RPMI7951 (cell line): Measurements from ENCODE around the gene AADACL2. TPM values are rescaled to one million over a fixed set of nuclear protein-coding genes. Genes with fewer than 3 reads are reported as not detected.
A peak's percentile ranks its signal among the peaks of the same experiment; 100 is the strongest.
"Not testable (repeated sequence)": the region's sequence is repeated elsewhere in the genome, so short reads cannot be mapped to it uniquely, and the experiment has no call there.

Experiments
- DNase-seq: peaks from one replicate; pipeline ENCODE4 v3.0.0-alpha.2; 2012; ENCODE audit warnings: low read depth
- total RNA-seq: library from RNA; depleted of rRNA; stranded (reverse); fragments of >200 nt; shearing (Covaris generic); gene quantifications from 2 replicates; pipeline ENCODE4 v1.2.3, GENCODE V29; 2014; rRNA removed

The AADACL2 gene, protein sequence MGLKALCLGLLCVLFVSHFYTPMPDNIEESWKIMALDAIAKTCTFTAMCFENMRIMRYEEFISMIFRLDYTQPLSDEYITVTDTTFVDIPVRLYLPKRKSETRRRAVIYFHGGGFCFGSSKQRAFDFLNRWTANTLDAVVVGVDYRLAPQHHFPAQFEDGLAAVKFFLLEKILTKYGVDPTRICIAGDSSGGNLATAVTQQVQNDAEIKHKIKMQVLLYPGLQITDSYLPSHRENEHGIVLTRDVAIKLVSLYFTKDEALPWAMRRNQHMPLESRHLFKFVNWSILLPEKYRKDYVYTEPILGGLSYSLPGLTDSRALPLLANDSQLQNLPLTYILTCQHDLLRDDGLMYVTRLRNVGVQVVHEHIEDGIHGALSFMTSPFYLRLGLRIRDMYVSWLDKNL
- total RNA-seq: not detected in 2 replicates

- no peak for DNase-seq
These were observed at the start of gene AADACL2 for GRCh38 chr3:151733613-151734012. AADACL2 (plus strand) TSS chr3:151733927; CDS start chr3:151734036, 109 bp downstream.

- DNase-seq: no peak
These were observed 49.6 kb upstream of the AADACL2 start for GRCh38 chr3:151684094-151684493.

DNA sequence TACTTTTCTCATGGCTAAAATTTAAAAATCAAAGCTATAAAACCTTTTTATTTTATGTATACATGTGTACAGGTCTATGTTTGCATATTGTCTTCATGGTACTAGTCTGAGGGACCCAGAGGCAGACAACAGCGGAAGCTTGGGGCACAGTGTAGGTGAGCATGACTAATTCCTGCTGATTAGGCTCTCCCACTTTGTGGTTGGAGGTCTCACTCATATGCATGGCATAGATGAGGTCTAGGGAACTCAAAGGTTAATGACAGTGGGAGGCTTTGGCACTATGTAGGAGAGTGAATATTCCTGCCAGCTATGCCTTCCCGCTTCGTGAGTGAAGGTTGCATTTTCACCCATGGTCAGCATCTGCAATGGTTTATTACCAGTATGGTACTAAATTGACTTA lies 47.5 kb upstream of the AADACL2 start:
- DNase-seq: peak; percentile 33

- no peak for DNase-seq
These were observed 46.7 kb upstream of the AADACL2 start for GRCh38 chr3:151687076-151687475.

- DNase-seq: no peak
These were observed 45.2 kb upstream of the AADACL2 start for GRCh38 chr3:151688571-151688970.

DNA sequence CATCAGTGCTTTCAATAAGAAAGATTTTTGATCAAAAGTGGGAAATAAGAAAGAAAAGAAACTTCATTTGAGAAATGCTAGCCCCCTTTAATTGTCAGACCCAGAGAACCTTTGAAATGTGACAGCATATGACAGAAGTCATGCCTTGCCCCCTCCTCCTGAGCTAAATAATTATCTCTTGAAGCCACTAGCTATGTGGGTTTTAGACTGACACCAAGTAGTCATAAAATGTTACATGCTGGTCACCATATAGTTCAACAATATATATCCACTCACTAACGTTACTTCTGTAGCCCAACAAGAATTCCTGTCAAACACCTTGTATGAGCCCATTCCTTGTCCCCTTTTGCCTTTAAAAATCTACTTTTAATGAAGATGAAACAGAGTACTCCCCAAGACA lies 43.1 kb upstream of the AADACL2 start:
- DNase-seq: no peak

GRCh38 chr3:151697496-151697895 lies 36.2 kb upstream of the AADACL2 start:
- no peak for DNase-seq

GRCh38 chr3:151707216-151707615 lies 26.5 kb upstream of the AADACL2 start:
- DNase-seq: no peak

- DNase-seq: no peak
These were observed 24.9 kb upstream of the AADACL2 start for GRCh38 chr3:151708868-151709267.

DNA sequence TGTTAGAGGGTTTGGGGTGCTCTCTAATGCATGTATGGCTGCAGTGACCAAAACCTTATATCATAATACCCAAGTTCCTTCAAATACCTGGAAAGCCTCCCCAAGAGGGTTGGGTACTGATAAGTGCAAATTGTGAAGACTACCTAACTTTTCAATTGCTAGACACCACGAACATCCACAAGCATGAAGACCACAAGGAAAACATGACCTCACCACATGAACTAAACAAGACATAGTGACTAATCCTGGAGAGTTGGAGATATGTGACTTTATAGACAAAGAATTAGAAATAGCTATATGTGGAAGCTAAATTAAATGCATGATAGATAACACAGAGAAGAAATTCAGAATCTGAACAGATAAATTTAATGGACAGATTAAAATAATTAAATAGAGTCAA lies 23.9 kb upstream of the AADACL2 start:
- DNase-seq: no peak

GRCh38 chr3:151721294-151721693 lies 12.4 kb upstream of the AADACL2 start:
- DNase-seq: no peak

GRCh38 chr3:151722856-151723255 lies 10.9 kb upstream of the AADACL2 start:
- DNase-seq: no peak

DNA sequence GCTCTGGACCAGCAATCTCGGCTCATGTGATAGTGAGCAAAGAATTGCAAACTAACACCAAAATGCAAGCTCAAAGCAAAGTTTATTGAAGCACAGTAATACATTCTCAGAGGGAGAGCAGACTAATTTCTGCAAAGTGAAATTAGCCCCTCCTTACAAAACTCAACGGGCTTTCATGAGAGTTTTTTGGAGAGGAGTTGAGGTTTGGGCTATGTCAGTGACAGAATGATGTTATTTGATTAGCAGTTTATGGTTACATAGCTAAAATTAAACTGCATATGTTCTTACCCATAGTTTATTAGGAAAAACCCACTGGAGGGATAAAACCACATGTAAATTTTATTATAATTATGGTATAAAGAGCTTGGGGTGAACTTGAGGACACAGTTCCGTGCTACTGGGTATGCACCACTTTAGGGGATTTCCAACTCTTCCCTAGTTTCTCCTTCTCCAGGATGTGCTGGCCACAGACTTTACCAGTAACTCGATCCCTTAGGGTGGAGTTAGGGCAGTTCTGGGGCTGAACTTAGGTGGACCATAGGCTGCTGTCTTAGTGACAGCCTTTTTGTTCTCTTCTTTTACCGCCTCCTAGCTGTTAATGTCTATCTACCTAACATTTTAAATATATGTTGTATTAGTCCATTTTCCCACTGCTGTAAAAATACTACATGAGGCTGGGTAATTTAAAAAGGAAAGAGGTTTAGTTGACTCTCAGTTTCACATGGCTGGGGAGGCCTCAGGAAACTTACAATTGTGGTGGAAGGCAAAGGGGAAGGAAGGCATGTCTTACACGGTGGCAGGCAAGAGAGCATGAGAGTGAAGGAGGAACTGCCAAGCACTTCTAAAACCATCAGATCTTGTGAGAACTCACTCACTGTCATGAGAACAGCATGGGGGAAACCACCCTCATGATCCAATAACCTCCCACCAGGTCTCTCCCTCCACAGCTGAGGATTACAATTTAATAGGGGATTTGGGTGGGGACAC lies 8.9 kb upstream of the AADACL2 start:
- peak; percentile 86 for DNase-seq

GRCh38 chr3:151726016-151726415 lies 7.7 kb upstream of the AADACL2 start:
- peak; percentile 54 for DNase-seq

DNA sequence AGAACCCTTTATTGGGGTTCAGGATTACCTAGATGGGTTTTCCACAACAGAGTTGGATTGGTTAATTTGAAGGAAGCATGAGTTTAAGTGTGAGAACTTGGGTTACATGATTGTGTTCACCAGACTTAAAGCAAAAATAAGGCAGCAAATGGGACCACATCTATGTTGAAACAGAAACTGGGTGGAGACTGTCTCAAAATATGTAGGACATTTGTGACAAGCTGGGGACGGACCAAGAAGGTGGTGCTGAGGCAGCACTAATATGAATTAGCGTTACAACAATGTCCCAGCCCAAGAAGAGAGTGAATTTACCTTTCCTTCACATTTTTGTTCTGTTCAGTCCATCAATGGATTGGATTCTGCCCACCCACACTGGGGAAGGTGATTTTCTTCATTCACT lies 866 bp upstream of the AADACL2 start:
- DNase-seq: no peak

DNA sequence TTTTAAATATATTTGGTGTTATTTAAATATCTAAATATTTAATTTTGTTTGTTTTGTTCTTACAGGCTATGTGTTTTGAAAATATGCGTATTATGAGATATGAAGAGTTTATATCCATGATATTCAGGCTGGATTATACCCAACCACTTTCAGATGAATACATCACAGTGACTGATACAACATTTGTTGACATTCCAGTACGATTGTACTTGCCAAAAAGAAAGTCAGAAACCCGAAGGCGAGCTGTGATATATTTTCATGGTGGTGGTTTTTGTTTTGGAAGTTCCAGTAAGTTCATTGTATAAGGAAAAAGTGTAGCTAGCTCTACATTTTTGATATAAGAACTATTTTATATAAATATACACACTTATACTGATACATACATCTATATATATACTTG lies 6.9 kb downstream of the AADACL2 start:
- no peak for DNase-seq

DNA sequence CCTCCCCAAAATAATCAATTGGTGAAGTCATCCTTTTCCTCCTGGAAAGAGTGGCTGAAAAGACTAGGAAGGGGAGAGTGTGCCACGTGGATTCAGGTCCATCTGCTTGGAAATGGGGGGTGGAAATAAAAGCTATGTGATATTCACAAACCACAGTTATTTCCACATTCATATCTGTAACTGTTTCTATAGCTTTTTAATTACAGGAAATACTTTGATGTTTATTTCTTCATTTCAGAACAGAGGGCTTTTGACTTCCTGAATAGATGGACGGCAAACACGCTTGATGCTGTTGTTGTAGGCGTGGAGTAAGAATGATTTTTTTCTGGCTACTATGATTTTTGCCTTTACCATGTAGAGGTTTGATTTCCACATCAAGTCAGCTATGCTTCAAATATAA lies 10.1 kb downstream of the AADACL2 start:
- DNase-seq: no peak

DNA sequence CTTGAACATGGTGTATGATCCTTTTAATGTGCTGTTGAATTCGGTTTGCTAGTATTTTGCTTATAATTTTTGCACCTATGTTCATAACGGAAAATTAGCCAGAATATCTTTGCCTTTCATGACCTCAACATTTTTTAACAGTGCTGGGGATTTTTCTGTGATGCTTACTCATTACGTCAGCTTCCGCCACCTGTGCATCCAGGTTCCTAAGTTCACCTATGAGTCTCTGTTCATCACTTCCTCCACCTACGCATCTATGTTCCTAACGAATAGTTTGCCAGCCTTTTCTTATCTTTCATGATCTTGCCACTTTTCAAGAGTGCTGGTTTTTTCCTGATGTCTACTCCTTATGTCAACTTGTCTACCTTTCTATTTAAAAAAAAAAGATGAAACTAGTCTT lies 16.5 kb downstream of the AADACL2 start:
- no peak for DNase-seq

GRCh38 chr3:151750678-151751077 lies 17.0 kb downstream of the AADACL2 start:
- no peak for DNase-seq

DNA sequence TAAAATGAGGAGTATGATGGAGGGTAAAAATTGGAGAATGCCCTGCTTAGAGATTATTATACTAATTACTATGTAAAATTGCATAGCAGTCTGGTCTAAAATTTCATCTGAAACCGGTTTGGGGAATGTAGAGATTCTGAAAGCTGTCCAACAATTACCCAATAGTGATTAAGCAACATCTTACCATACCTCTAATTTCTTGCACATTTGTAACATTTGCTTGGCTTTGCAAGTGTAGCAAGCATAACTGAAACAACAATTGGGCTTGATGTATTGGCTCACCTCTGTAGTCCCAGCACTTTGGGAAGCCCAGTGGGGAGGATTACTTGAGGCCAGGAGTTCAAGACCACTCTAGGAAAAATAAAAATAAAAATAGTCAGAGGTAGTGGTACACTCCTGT lies 17.4 kb downstream of the AADACL2 start:
- DNase-seq: peak; percentile 22

DNA sequence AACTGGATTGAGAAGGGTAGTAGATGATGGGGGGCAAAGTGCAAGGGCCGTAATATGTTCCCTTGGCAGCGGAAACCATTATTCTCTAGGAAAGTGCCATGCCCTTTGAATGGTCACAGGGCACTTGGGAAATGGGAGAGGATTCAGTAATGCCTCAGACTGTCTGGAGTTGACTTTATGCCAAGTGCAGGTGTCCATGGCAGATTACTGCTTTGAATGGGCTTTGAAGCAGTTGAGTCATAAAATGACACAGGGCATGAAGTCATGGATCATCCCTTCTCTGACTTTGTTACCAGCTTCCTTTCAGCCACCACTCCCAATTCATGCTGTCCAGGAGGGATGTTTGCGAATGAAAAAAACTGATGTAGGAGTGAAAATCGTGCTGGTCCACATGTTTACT lies 20.1 kb downstream of the AADACL2 start:
- DNase-seq: peak; percentile 26

- DNase-seq: no peak
These were observed 27.9 kb downstream of the AADACL2 start for GRCh38 chr3:151761581-151761980.

- not testable (repeated sequence) for DNase-seq
These were observed 31.0 kb downstream of the AADACL2 start for GRCh38 chr3:151764699-151765098.
